ENCODE results near the gene ARL2BP. TPM values are rescaled to one million over a fixed set of nuclear protein-coding genes. Genes with fewer than 3 reads are reported as not detected.

The ARL2BP gene
- total RNA-seq, 1 experiment from 2014 or later = 10.6 TPM

GRCh38 chr16:57264381-57264780, 19.3 kb downstream of the ARL2BP start:
- POLR2A ChIA-PET = no interaction called here
- Mint-ChIP-seq H3K4me3 (no peak overlapping the region), H3K27ac (no peak overlapping the region), H3K4me1 (peaks cover 19% of the 10 kb centered on the region), H3K9me3 (no peaks in the 10 kb centered on the region), H3K27me3 (ENCODE audit: low read depth) (no peaks in the 10 kb centered on the region), H3K36me3 (no peaks in the 10 kb centered on the region)
- CTCF ChIA-PET = interaction anchor here (2.4 kb wide), 1 partner anchor 152 kb away, joined by 7 read pairs; no protein-coding TSS in a partner anchor
- ATAC-seq (no peak), DNase-seq (ENCODE audit: low spot score) (no peak)
- TF ChIP-seq ATF3 (CRISPR knock-in tag; conservative IDR thresholded peaks at IDR 0.05) (no peak), TEAD4 (CRISPR knock-in tag; IDR thresholded peaks at IDR 0.05) (no peak), ZBTB21 (CRISPR knock-in tag; IDR thresholded peaks at IDR 0.05; ENCODE audit: borderline replicate concordance) (no peak), MAX (CRISPR knock-in tag; IDR thresholded peaks at IDR 0.05) (no peak), GRHL2 (CRISPR knock-in tag; IDR thresholded peaks at IDR 0.05; ENCODE audit: insufficient replicate concordance, severe bottlenecking) (no peak), TP53 (CRISPR knock-in tag; IDR thresholded peaks at IDR 0.05) (no peak), MYBL2 (CRISPR knock-in tag; IDR thresholded peaks at IDR 0.05) (no peak)

- Mint-ChIP-seq H3K4me1 (peaks cover 14% of the 10 kb centered on the region), H3K36me3 (no peaks in the 10 kb centered on the region), H3K27me3 (ENCODE audit: low read depth) (no peaks in the 10 kb centered on the region), H3K4me3 (no peak overlapping the region), H3K27ac (no peak overlapping the region), H3K9me3 (no peaks in the 10 kb centered on the region)
- TF ChIP-seq MYBL2 (CRISPR knock-in tag; IDR thresholded peaks at IDR 0.05) (no peak), AR (CRISPR knock-in tag; IDR thresholded peaks at IDR 0.05) (no peak), NFE2L1 (CRISPR knock-in tag; IDR thresholded peaks at IDR 0.05) (no peak), ZNF138 (CRISPR knock-in tag; conservative IDR thresholded peaks at IDR 0.05) (no peak), SMAD4 (CRISPR knock-in tag; IDR thresholded peaks at IDR 0.05) (no peak), GRHL2 (CRISPR knock-in tag; IDR thresholded peaks at IDR 0.05; ENCODE audit: insufficient replicate concordance, severe bottlenecking) (no peak)
- no peak for DNase-seq (ENCODE audit: low spot score)
- ChIA-PET POLR2A (no interaction called here), CTCF (no interaction called here)
- no peak for ATAC-seq
Measured at GRCh38 chr16:57264950-57265371, 19.9 kb downstream of the ARL2BP start.

- CTCF ChIA-PET = no interaction called here
- POLR2A ChIA-PET = interaction anchor here (0.6 kb wide), 1 partner anchor 125 kb away, joined by 6 read pairs; no protein-coding TSS in a partner anchor
- Mint-ChIP-seq H3K4me1 (peaks cover 8% of the 10 kb centered on the region), H3K9me3 (no peaks in the 10 kb centered on the region), H3K4me3 (no peak overlapping the region), H3K36me3 (no peaks in the 10 kb centered on the region), H3K27me3 (ENCODE audit: low read depth) (no peaks in the 10 kb centered on the region), H3K27ac (no peak overlapping the region)
- no peak for DNase-seq (ENCODE audit: low spot score)
- ATAC-seq = no peak; the same call in 1 of the 2 replicates
- TF ChIP-seq ERG (CRISPR knock-in tag; IDR thresholded peaks at IDR 0.05) = no peak
- no peak for TF ChIP-seq ZNF263 (CRISPR knock-in tag; IDR thresholded peaks at IDR 0.05; ENCODE audit: low read depth)
- no peak for TF ChIP-seq TP53 (CRISPR knock-in tag; IDR thresholded peaks at IDR 0.05)
- no peak for TF ChIP-seq IRF2 (CRISPR knock-in tag; IDR thresholded peaks at IDR 0.05; ENCODE audit: borderline replicate concordance, low read depth)
- no peak for TF ChIP-seq FOXP1 (CRISPR knock-in tag; IDR thresholded peaks at IDR 0.05; ENCODE audit: borderline replicate concordance)
- no peak for TF ChIP-seq E2F1 (CRISPR knock-in tag; IDR thresholded peaks at IDR 0.05)
- no peak for TF ChIP-seq ZNF512 (CRISPR knock-in tag; IDR thresholded peaks at IDR 0.05; ENCODE audit: borderline replicate concordance)
- TF ChIP-seq TEAD4 (CRISPR knock-in tag; IDR thresholded peaks at IDR 0.05) = no peak
- TF ChIP-seq PRDM15 (CRISPR knock-in tag; IDR thresholded peaks at IDR 0.05) = no peak
- no peak for TF ChIP-seq JUN (CRISPR knock-in tag; IDR thresholded peaks at IDR 0.05)
- no peak for TF ChIP-seq ATF1 (CRISPR knock-in tag; IDR thresholded peaks at IDR 0.05)
Measured at GRCh38 chr16:57265850-57266530, 20.9 kb downstream of the ARL2BP start.

All from WTC11 (cell line).